GM21737 (cell line): ENCODE results near the gene PLCD1.

Source experiments
- ATAC-seq: cut with Tn5 transposase; IDR thresholded peaks from one replicate; pipeline ENCODE4 v1.9.1; 2021; ENCODE audit warnings: mild to moderate bottlenecking, moderate library complexity; ENCODE audit not compliant: unreplicated experiment

Gene PLCD1

GRCh38 chr3:38017445-38018295, 11.8 kb downstream of the PLCD1 start:
- ATAC-seq, result no peak

- no peak for ATAC-seq
These were observed 12.5 kb downstream of the PLCD1 start for GRCh38 chr3:38016847-38017444.

- ATAC-seq, result no peak
These were observed 13.0 kb downstream of the PLCD1 start for GRCh38 chr3:38016410-38016809.

GRCh38 chr3:38015984-38016383, 13.5 kb downstream of the PLCD1 start:
- ATAC-seq, result no peak

GRCh38 chr3:38015485-38015884, 14.0 kb downstream of the PLCD1 start:
- ATAC-seq, result no peak

GRCh38 chr3:38011111-38011510, 18.3 kb downstream of the PLCD1 start:
- no peak for ATAC-seq

GRCh38 chr3:38009807-38010591, 19.4 kb downstream of the PLCD1 start:
- ATAC-seq, result no peak

- ATAC-seq, result no peak
These were observed 20.4 kb downstream of the PLCD1 start for GRCh38 chr3:38008971-38009580.

- no peak for ATAC-seq
These were observed 21.2 kb downstream of the PLCD1 start for GRCh38 chr3:38008191-38008701.

- no peak for ATAC-seq
These were observed 21.7 kb downstream of the PLCD1 start for GRCh38 chr3:38007754-38008090.

- ATAC-seq, result no peak
These were observed 22.9 kb downstream of the PLCD1 start for GRCh38 chr3:38006445-38006995.

GRCh38 chr3:38006031-38006430, 23.4 kb downstream of the PLCD1 start:
- no peak for ATAC-seq

- no peak for ATAC-seq
These were observed 24.1 kb downstream of the PLCD1 start for GRCh38 chr3:38005076-38006020.

- no peak for ATAC-seq
These were observed 24.9 kb downstream of the PLCD1 start for GRCh38 chr3:38004415-38005075.

- ATAC-seq, result no peak
These were observed 25.5 kb downstream of the PLCD1 start for GRCh38 chr3:38003817-38004414.

- ATAC-seq, result no peak
These were observed 26.0 kb downstream of the PLCD1 start for GRCh38 chr3:38003371-38003816.

- no peak for ATAC-seq
These were observed 26.5 kb downstream of the PLCD1 start for GRCh38 chr3:38002940-38003339.

- no peak for ATAC-seq
These were observed 27.1 kb downstream of the PLCD1 start for GRCh38 chr3:38002291-38002876.
